Inflammatory macrophage treated with lipopolysaccharide for 4 hours (primary cell): ENCODE measurements around the gene TNNI3K.

Source experiments
- DNase-seq: peaks from one replicate; pipeline ENCODE4 v3.0.0-alpha.2; 2020

TNNI3K gene

GRCh38 chr1:74396462-74396861 is 161.3 kb downstream of the TNNI3K start:
- DNase-seq: no peak

- DNase-seq: no peak
Observed at GRCh38 chr1:74396933-74397332, 161.7 kb downstream of the TNNI3K start.

GRCh38 chr1:74399249-74399648 is 164.1 kb downstream of the TNNI3K start:
- no peak for DNase-seq

DNA sequence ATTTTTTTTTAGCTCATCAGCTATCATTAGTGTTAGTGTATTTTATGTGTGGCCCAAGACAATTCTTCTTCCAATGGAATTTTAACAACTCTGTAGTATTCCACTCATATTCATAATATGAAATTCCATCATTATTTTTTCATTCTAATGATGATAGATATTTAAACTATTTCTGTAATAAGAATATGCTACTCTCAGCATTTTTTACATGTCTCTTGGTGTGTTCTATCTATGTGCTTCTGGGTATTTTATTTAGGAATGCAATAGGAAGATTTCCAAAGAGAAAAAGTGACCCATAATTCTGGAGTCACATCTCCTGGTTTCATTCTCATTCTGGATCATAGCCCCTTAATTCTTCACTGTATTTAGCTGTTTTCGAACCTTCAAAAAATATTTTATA is 167.7 kb downstream of the TNNI3K start:
- no peak for DNase-seq

- no peak for DNase-seq
Observed at GRCh38 chr1:74403606-74404005, 168.4 kb downstream of the TNNI3K start.

DNA sequence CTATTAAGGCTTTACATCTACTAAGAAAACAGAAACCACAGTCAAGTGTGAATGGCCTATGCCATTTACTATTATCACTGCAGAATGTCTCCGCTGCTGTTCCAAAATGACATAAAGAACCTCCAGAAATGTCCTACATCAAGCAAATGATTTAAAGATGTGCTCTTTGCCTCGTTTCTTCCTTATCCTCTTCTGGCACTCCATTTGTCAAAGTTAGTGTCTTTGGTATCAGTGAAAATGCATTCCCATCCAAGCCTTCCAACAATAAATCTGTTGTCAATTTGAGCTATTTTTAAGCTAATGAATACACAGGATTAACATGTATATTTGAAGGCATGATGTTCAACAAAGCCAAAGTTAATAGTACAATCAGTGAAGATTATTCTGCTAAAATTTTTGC is 171.6 kb downstream of the TNNI3K start:
- no peak for DNase-seq

DNA sequence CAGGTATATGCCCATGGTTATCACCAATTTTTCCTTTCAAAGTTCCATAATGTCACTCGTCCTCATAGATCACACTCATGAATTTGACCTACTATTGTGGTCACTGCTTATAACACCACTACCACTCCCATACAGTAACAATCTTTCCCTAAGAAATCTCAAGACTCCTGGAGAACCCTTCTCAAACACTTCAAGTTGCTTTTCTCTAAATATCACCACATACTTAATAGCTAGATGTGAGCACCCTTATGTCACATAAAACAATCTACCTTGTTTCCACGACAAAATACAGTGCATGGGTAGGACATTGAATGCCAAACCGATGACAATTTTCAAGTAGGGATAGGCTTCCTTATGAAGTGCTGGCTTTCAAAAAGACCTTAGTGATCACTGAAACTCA is 172.7 kb downstream of the TNNI3K start:
- no peak for DNase-seq

DNA sequence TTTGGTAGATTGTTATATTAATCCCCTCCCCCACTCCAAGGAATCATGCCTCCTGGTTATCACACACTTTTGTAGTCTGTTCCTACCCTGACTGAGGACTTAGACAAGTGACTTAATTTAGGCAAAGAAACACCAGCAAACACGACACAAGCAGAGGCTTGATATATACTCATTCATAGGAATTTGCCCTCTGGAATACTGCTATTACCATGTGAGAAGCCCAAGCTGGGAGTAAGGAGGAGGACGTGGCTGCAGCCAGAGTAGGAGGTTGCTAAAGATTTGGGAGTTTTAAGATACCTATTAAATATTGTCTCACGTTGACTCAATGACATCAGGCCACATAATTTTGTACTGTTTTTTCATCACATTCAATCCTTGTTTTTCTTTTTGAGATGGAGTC is 177.1 kb downstream of the TNNI3K start:
- DNase-seq: no peak

- no peak for DNase-seq
Observed at GRCh38 chr1:74415935-74416334, 180.7 kb downstream of the TNNI3K start.

DNA sequence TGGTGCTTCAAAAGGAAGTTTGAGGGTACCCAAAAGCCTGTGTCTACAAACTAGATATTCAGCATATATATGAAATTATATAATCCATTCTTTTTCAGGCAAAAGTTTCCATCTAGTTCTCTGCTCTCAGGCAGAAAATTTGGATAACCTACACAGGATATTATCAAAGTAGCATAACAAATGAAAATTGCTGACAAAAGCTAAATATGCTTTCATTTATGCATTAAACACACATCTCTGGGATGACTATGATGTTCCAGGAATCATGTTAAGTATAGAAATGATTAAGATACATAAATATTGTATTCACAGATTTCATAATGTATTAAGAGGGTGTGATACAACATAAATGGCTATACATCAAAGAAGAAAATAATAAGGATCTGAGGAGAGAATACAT is 184.4 kb downstream of the TNNI3K start:
- no peak for DNase-seq

DNA sequence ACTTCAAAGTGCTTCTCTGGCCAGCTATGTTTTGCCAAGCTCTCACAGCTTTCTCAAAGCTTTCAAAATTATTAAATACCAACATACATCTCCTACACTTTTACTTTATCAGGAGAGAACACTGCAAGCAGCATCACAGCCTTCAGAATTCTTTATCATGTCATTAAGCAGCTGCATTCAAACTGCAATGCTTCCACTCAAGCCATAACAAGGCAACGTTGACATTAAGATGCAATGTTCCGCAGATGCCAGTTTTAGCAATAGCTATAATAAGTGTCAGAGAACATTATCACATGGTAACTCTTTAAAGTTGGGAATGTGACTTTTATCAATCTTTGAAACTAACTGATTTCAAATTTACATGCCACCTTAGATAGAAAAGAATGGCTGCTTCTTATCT is 185.3 kb downstream of the TNNI3K start:
- no peak for DNase-seq

DNA sequence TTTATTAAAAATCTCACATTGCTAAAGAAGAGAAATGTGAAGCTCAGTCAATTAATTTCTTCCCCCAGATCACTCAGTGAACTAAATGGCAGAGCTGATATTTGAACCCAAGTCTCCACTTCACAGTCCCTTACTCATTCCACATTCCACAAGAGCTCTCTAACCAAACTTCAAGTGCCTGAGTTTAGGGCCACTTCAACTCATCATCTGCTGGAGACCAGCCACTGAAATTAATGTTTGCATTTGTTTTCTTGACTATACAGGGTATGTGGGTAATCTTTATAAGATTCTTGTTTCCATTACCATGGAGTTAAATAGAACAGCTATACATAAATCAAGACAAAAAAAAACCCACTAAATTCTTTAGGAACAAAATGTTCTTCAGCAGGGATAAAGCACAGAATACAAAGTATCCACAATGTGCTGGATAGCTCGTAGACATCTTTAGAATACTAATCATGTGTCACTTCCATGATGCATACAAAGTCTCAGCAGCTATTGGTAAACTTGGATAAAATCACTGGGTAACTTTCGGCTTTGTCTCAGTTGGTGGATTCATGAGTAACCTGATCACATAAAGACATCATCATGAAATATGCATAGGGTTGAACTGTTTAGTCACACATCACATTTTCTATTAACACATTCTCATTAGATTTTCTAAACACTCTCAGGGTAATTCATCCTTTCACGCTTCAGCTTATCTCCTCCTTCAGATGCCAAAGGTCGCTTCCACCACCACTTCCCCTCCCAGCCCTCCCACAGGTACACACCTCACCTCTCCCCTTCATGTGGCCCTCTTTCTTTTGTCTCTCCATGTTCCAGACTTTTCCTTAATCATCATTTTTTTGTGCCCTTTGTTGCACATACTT is 187.5 kb downstream of the TNNI3K start:
- DNase-seq: no peak

- no peak for DNase-seq
Observed at GRCh38 chr1:74423471-74423870, 188.3 kb downstream of the TNNI3K start.

- no peak for DNase-seq
Observed at GRCh38 chr1:74425676-74426075, 190.5 kb downstream of the TNNI3K start.

- DNase-seq: no peak
Observed at GRCh38 chr1:74426208-74426937, 191.2 kb downstream of the TNNI3K start.

DNA sequence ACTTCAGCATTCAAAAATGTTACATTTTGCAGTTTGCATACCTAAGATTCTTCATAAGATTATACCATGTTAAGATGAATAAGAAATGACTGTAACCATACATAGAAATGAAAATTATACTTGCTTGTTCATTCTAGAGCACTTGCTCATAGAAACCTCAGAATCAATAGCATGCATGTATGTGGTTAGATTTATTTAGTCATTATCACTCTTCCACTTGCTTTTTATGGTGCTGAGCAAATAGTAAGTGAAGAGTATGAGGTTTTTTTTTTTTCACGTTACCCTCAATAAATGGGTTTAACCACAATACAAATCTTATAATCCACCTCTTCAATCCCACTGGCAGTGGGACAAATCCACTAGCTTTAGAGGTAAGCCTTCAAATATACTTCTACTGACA is 192.5 kb downstream of the TNNI3K start:
- DNase-seq: no peak

DNA sequence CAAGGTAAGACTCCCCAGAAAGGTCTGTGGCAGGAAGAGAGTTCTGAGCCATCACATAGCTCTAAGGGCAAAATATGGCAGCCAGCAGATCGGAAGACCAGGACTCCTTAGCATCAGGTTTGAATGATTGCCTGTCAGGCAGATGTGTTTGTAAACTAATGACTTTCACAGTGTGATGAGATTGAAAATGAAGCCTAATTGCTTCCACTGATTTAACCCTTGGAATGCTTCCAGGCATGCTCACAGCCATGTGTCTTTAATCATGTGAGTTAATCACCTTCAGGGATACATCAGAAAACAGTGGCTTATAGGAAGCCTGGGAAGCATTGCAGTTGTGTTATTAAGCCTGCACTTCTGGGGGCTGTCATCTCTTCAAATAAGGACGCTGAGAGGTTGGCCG is 194.4 kb downstream of the TNNI3K start:
- no peak for DNase-seq

GRCh38 chr1:74430342-74430934 is 195.3 kb downstream of the TNNI3K start:
- DNase-seq: no peak

GRCh38 chr1:74431531-74431930 is 196.3 kb downstream of the TNNI3K start:
- no peak for DNase-seq

DNA sequence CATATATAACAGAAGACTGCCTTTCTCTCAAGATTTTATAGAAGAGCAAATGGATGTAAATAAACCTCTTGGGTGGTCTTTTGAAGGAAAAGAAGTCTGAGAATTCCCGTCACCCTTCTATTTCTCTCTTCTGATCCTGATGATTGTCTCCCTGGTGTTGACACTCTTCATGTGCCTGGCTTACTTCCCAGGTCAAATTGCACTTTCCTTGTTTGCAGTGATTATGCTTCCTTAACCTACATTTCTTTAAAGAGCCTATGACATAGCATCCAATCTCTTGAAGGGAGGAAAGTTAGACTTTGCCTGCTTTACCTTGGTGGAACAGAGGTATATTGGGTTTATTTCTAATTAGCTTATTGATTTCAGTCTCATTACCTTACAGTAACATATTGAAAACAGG is 197.1 kb downstream of the TNNI3K start:
- DNase-seq: no peak

- DNase-seq: no peak
Observed at GRCh38 chr1:74434321-74434720, 199.1 kb downstream of the TNNI3K start.

- no peak for DNase-seq
Observed at GRCh38 chr1:74436078-74436477, 200.9 kb downstream of the TNNI3K start.

DNA sequence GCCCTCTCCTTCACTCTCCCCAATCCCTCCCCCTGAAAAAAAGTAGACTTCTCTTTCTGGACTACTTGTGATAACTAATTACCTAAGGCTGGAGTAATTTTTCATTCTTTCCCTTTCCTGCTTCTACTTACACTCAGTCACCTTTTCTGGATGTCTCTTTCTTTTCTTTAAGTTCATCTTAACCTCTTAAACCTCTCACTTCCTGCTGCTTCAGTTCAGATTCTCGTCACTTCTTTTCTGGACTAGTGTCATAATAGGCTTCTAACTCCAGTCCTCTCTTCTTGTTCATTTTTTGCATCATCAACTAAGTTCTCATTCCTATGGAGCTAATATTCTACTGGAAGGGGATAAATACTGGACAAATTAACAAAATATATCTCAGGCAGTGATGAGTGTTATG is 201.8 kb downstream of the TNNI3K start:
- DNase-seq: no peak

DNA sequence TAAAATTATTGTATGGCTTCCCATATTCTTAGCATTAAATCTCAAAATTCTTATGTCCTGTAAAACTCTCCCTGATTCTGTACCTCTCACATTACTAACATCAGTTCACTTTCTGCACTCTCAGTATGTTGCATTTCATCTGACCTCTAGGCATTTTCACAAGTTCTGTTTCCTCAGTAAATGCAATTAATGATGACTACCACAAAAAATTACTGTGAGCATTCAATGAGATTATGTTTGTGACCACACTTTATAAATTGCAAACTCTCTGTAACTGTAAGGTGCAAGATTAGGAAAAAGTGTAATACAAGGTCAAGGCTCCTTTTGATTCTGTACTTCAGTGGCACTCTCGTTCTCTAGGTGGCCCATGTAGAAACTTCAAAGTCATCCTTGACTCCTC is 216.8 kb downstream of the TNNI3K start:
- no peak for DNase-seq
